ENCODE results near the gene EVX2. TPM values are rescaled to one million over a fixed set of nuclear protein-coding genes. Genes with fewer than 3 reads are reported as not detected.

EVX2 gene
- total RNA-seq, 1 experiment from 2014 or later: not detected

DNA sequence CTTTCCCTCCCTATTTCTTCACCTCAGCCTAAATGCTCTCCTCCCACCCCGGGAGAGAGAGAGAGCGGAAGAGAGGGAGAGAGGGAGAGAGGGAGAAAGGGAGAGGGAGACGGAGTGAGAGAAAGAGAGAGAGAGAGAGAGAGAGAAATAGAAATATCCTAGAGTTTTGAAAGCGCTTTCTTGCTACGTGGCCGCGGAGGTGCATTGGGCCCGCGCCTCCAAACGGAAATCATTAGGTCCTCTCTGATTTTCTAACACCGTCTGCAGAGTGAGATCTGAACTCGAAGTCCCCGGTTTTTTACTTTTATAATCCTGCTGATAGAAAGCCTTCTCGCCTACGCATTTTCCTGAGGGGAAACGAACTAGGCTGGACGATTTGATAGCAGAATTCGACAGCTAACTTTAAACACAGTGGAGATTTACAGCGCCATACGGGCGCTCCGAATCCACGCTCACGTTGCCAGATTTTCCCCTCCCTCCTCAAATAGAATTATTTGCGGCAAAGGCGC, 903 bp upstream of the EVX2 start:
- ChIA-PET CTCF (interaction anchor here (0.6 to 2.0 kb wide), 7 partner anchors 9 to 774 kb away, joined by 3 to 44 read pairs (median 8); no protein-coding TSS in a partner anchor), POLR2A (interaction anchor here (0.6 to 0.8 kb wide), 2 partner anchors 719 to 791 kb away, joined by 4 read pairs; no protein-coding TSS in a partner anchor)
- intact Hi-C loops (cut with micrococcal nuclease): loop anchor here (10.0 kb wide), 1 partner anchor 120 kb away; no protein-coding TSS in a partner anchor
- Mint-ChIP-seq H3K27me3 (ENCODE audit: insufficient read depth, unreplicated experiment) (peaks cover 63% of the 10 kb centered on the region), H3K27ac (ENCODE audit: low read depth, unreplicated experiment) (no peak overlapping the region), H3K9me3 (ENCODE audit: unreplicated experiment) (peaks cover 7% of the 10 kb centered on the region), H3K4me1 (ENCODE audit: insufficient read depth, unreplicated experiment) (peaks cover 11% of the 10 kb centered on the region), H3K4me3 (ENCODE audit: unreplicated experiment) (no peak overlapping the region), H3K36me3 (ENCODE audit: insufficient read depth, unreplicated experiment) (peaks cover 6% of the 10 kb centered on the region)
- no peak for DNase-seq (ENCODE audit: unreplicated experiment)
- no TSS peak for BruUV-seq (replicated peaks)
- TF ChIP-seq, protein P1, sequence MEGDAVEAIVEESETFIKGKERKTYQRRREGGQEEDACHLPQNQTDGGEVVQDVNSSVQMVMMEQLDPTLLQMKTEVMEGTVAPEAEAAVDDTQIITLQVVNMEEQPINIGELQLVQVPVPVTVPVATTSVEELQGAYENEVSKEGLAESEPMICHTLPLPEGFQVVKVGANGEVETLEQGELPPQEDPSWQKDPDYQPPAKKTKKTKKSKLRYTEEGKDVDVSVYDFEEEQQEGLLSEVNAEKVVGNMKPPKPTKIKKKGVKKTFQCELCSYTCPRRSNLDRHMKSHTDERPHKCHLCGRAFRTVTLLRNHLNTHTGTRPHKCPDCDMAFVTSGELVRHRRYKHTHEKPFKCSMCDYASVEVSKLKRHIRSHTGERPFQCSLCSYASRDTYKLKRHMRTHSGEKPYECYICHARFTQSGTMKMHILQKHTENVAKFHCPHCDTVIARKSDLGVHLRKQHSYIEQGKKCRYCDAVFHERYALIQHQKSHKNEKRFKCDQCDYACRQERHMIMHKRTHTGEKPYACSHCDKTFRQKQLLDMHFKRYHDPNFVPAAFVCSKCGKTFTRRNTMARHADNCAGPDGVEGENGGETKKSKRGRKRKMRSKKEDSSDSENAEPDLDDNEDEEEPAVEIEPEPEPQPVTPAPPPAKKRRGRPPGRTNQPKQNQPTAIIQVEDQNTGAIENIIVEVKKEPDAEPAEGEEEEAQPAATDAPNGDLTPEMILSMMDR (IDR thresholded peaks at IDR 0.05; ENCODE audit: unreplicated experiment): no peak

DNA sequence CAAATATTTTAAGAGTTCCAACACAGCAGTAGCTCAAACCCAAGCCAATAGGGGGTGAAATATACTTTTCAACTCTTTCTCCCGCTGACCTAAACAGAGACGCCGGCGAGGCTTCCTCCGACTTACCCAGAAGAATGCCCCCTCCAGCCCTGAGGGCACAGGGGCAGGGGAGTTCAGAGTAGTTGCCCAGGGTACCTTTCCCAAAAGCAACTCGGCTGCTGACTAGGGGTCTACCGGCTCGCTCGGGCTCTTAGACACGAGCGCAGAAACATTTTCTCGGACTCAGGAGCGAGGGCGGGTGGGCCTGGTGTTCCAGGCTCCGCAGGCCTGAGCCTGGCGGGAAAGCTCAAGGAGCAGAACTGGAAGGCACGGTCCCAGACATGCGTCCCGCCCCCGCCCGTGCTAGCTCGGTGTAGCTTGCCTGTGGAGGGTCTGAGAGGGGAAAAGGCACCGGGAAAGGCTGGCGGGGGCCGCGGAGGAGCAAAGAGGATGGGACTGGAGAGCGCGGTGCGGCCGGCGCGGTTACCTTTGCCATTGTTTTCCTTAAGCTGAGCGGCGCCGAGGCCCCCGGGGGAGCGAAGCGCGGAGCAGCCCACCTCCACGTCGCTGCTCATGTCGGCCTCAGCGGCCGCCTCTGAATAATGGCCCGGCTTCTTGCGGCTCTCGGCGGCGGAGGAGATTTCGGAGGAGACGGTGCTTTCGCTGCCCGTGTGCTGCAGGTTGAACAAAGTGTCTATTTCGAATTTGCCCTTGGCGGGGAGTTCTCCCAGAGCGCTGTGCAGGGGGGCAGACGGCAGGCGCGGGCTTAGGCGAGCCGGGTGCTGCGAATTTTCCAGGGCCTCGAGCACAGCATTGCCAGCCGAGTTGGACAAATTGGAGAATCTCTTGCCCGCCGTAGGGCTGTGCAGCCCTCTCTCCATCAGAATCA, 674 bp downstream of the EVX2 start:
- no TSS peak for BruUV-seq (replicated peaks)
- DNase-seq (ENCODE audit: unreplicated experiment): no peak
- Mint-ChIP-seq H3K36me3 (ENCODE audit: insufficient read depth, unreplicated experiment) (peaks cover 6% of the 10 kb centered on the region), H3K27ac (ENCODE audit: low read depth, unreplicated experiment) (no peak overlapping the region), H3K9me3 (ENCODE audit: unreplicated experiment) (peaks cover 13% of the 10 kb centered on the region), H3K4me3 (ENCODE audit: unreplicated experiment) (no peak overlapping the region), H3K4me1 (ENCODE audit: insufficient read depth, unreplicated experiment) (peaks cover 7% of the 10 kb centered on the region), H3K27me3 (ENCODE audit: insufficient read depth, unreplicated experiment) (peaks cover 63% of the 10 kb centered on the region)
- TF ChIP-seq, protein P1 (IDR thresholded peaks at IDR 0.05; ENCODE audit: unreplicated experiment): no peak
- ChIA-PET CTCF (interaction anchor here (0.6 to 3.3 kb wide), 3 partner anchors 24 to 552 kb away, joined by 3 to 25 read pairs (median 4); no protein-coding TSS in a partner anchor), POLR2A (no interaction called here)
- intact Hi-C loops (cut with micrococcal nuclease): loop anchor here (10.0 kb wide), 1 partner anchor 118 kb away; no protein-coding TSS in a partner anchor

DNA sequence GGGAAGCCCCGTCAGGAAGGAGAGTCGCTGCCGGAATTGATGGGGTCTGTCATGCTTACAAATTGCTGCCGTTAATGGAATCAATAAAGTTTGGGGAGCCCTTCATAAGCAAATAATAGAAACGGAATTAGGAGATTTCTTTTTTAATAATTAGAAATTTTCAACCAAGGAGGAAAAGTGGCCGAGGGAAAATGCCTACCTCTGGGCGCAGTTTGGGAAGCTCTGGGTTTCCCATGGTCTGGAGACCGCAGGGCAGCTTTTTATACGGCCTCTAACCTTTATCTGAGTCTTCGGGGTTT, 1.3 kb downstream of the EVX2 start:
- intact Hi-C loops (cut with micrococcal nuclease): loop anchor here (10.0 kb wide), 1 partner anchor 118 kb away; no protein-coding TSS in a partner anchor
- POLR2A ChIA-PET: no interaction called here
- Mint-ChIP-seq H3K4me1 (ENCODE audit: insufficient read depth, unreplicated experiment) (peaks cover 5% of the 10 kb centered on the region), H3K36me3 (ENCODE audit: insufficient read depth, unreplicated experiment) (peaks cover 4% of the 10 kb centered on the region), H3K9me3 (ENCODE audit: unreplicated experiment) (peaks cover 13% of the 10 kb centered on the region), H3K27ac (ENCODE audit: low read depth, unreplicated experiment) (no peak overlapping the region), H3K4me3 (ENCODE audit: unreplicated experiment) (no peak overlapping the region), H3K27me3 (ENCODE audit: insufficient read depth, unreplicated experiment) (peaks cover 61% of the 10 kb centered on the region)
- no TSS peak for BruUV-seq (replicated peaks)
- TF ChIP-seq, protein P1 (IDR thresholded peaks at IDR 0.05; ENCODE audit: unreplicated experiment): no peak
- CTCF ChIA-PET: interaction anchor here (3.3 kb wide), 1 partner anchor 393 kb away, joined by 25 read pairs; no protein-coding TSS in a partner anchor
- no peak for DNase-seq (ENCODE audit: unreplicated experiment)

- peaks cover 5% of the 10 kb centered on the region for H3K4me1 Mint-ChIP-seq (ENCODE audit: insufficient read depth, unreplicated experiment)
- intact Hi-C loops (cut with micrococcal nuclease): loop anchor here (10.0 kb wide), 1 partner anchor 117 kb away; no protein-coding TSS in a partner anchor
- TF ChIP-seq, protein P1 (IDR thresholded peaks at IDR 0.05; ENCODE audit: unreplicated experiment): no peak
- DNase-seq (ENCODE audit: unreplicated experiment): no peak
- no peaks in the 10 kb centered on the region for H3K36me3 Mint-ChIP-seq (ENCODE audit: insufficient read depth, unreplicated experiment)
- BruUV-seq (replicated peaks): no TSS peak
- H3K27ac Mint-ChIP-seq (ENCODE audit: low read depth, unreplicated experiment): no peak overlapping the region
- H3K9me3 Mint-ChIP-seq (ENCODE audit: unreplicated experiment): peaks cover 13% of the 10 kb centered on the region
- CTCF ChIA-PET: interaction anchor here (3.3 kb wide), 1 partner anchor 393 kb away, joined by 25 read pairs; no protein-coding TSS in a partner anchor
- POLR2A ChIA-PET: no interaction called here
- H3K4me3 Mint-ChIP-seq (ENCODE audit: unreplicated experiment): no peak overlapping the region
- H3K27me3 Mint-ChIP-seq (ENCODE audit: insufficient read depth, unreplicated experiment): peaks cover 58% of the 10 kb centered on the region
Measured at GRCh38 chr2:176081837-176082524, 1.8 kb downstream of the EVX2 start.
